ENCODE results near the gene TRAK1.

DNA sequence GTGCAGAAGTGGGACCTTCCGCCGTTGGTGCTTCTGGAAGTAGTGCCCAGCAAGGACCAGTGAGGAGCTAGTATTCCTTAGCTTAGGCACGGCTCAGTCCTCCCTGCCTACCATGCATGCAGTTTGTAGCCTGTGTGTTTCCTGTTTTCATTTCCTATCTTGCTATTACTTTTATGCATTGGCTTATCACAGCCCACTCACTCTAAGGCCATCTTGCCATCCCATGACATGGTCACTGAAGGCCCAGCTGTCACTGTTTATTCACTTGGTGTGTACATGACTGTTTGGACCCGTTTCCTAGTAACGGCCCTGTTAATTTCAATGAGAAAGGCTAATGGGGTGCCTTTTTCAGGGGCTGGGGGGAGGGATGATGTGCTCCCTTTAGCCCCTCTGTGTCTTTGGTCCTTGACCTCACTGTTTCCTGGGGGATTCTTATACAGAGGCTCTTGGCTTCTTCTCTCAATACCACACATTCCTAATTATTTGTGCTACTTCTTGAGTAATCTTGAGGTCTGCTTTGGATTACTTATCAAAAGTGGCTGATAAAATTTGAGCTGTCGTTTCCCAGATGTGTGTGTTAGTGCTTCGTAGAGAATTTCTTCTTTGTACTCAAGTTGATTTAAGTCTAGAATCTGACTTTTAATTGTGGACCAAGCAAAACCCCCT, 24.5 kb upstream of the TRAK1 start:
- TF ChIP-seq, protein P1, sequence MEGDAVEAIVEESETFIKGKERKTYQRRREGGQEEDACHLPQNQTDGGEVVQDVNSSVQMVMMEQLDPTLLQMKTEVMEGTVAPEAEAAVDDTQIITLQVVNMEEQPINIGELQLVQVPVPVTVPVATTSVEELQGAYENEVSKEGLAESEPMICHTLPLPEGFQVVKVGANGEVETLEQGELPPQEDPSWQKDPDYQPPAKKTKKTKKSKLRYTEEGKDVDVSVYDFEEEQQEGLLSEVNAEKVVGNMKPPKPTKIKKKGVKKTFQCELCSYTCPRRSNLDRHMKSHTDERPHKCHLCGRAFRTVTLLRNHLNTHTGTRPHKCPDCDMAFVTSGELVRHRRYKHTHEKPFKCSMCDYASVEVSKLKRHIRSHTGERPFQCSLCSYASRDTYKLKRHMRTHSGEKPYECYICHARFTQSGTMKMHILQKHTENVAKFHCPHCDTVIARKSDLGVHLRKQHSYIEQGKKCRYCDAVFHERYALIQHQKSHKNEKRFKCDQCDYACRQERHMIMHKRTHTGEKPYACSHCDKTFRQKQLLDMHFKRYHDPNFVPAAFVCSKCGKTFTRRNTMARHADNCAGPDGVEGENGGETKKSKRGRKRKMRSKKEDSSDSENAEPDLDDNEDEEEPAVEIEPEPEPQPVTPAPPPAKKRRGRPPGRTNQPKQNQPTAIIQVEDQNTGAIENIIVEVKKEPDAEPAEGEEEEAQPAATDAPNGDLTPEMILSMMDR (IDR thresholded peaks at IDR 0.05), result no peak
- TF ChIP-seq POLR2AphosphoS5 (IDR thresholded peaks at IDR 0.05), result no peak
- TF ChIP-seq POLR2A (IDR thresholded peaks at IDR 0.05), result no peak
